Measurements from ENCODE around the gene CTBP2. TPM values are rescaled to one million over a fixed set of nuclear protein-coding genes. Genes with fewer than 3 reads are reported as not detected.

CTBP2 gene
- total RNA-seq, 1 experiment from 2014 or later = 233 TPM

- H3K27me3 ChIP-seq (ENCODE audit: control insufficient read depth, insufficient read depth, low read length) = no peaks in the 10 kb centered on the region
- H3K4me3 ChIP-seq (ENCODE audit: insufficient read depth, low read depth, low read length) = no peak overlapping the region
- no peak for DNase-seq
- H3K36me3 ChIP-seq (replicated peaks; ENCODE audit: control insufficient read depth, insufficient read depth, low read length) = peaks cover 8% of the 10 kb centered on the region
Observed at GRCh38 chr10:125054669-125055268, 105.6 kb downstream of the CTBP2 start.

DNA sequence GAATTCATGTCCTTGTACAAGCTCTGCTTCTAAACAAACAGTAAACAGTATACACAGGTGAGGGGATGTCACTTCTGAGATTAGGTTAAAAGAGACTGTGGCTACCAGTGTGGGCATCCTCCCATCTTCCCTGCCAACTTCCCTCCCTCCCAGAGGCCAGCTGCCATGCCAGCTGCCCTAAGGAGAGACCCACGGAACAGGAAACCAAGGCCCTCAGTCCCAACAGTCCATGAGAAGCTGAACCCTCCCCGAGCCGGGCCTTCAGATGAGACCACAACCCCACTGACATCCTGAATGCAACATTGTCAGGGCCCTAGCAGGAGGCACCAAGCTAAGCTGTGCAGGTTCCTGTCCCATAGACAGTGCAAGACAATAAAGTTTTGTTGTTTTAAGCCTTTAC, 106.1 kb downstream of the CTBP2 start:
- no peak for DNase-seq
- Histone ChIP-seq H3K4me3 (ENCODE audit: insufficient read depth, low read depth, low read length) (no peak overlapping the region), H3K36me3 (replicated peaks; ENCODE audit: control insufficient read depth, insufficient read depth, low read length) (peaks cover 8% of the 10 kb centered on the region), H3K27me3 (ENCODE audit: control insufficient read depth, insufficient read depth, low read length) (no peaks in the 10 kb centered on the region)

GRCh38 chr10:125052146-125052545, 108.2 kb downstream of the CTBP2 start:
- Histone ChIP-seq H3K27me3 (ENCODE audit: control insufficient read depth, insufficient read depth, low read length) (no peaks in the 10 kb centered on the region), H3K36me3 (replicated peaks; ENCODE audit: control insufficient read depth, insufficient read depth, low read length) (peaks cover 5% of the 10 kb centered on the region), H3K4me3 (ENCODE audit: insufficient read depth, low read depth, low read length) (no peak overlapping the region)
- DNase-seq = no peak

- no peak for DNase-seq
- H3K27me3 ChIP-seq (ENCODE audit: control insufficient read depth, insufficient read depth, low read length) = no peaks in the 10 kb centered on the region
- peaks cover 1% of the 10 kb centered on the region for H3K36me3 ChIP-seq (replicated peaks; ENCODE audit: control insufficient read depth, insufficient read depth, low read length)
- no peak overlapping the region for H3K4me3 ChIP-seq (ENCODE audit: insufficient read depth, low read depth, low read length)
Observed at GRCh38 chr10:125050383-125050782, 110.0 kb downstream of the CTBP2 start.

GRCh38 chr10:125049216-125049881, 111.0 kb downstream of the CTBP2 start:
- peaks cover 1% of the 10 kb centered on the region; the same call in 1 of the 2 replicates for H3K36me3 ChIP-seq (replicated peaks; ENCODE audit: control insufficient read depth, insufficient read depth, low read length)
- no peaks in the 10 kb centered on the region for H3K27me3 ChIP-seq (ENCODE audit: control insufficient read depth, insufficient read depth, low read length)
- DNase-seq = no peak
- H3K4me3 ChIP-seq (ENCODE audit: insufficient read depth, low read depth, low read length) = no peak overlapping the region

GRCh38 chr10:125048094-125048864, 112.1 kb downstream of the CTBP2 start:
- Histone ChIP-seq H3K36me3 (replicated peaks; ENCODE audit: control insufficient read depth, insufficient read depth, low read length) (peaks cover 3% of the 10 kb centered on the region), H3K27me3 (ENCODE audit: control insufficient read depth, insufficient read depth, low read length) (no peaks in the 10 kb centered on the region), H3K4me3 (ENCODE audit: insufficient read depth, low read depth, low read length) (no peak overlapping the region)
- peak; percentile 94 for DNase-seq

GRCh38 chr10:125043841-125044658, 116.3 kb downstream of the CTBP2 start:
- no peaks in the 10 kb centered on the region for H3K27me3 ChIP-seq (ENCODE audit: control insufficient read depth, insufficient read depth, low read length)
- H3K4me3 ChIP-seq (ENCODE audit: insufficient read depth, low read depth, low read length) = no peak overlapping the region
- DNase-seq = no peak
- peaks cover 4% of the 10 kb centered on the region for H3K36me3 ChIP-seq (replicated peaks; ENCODE audit: control insufficient read depth, insufficient read depth, low read length)

DNA sequence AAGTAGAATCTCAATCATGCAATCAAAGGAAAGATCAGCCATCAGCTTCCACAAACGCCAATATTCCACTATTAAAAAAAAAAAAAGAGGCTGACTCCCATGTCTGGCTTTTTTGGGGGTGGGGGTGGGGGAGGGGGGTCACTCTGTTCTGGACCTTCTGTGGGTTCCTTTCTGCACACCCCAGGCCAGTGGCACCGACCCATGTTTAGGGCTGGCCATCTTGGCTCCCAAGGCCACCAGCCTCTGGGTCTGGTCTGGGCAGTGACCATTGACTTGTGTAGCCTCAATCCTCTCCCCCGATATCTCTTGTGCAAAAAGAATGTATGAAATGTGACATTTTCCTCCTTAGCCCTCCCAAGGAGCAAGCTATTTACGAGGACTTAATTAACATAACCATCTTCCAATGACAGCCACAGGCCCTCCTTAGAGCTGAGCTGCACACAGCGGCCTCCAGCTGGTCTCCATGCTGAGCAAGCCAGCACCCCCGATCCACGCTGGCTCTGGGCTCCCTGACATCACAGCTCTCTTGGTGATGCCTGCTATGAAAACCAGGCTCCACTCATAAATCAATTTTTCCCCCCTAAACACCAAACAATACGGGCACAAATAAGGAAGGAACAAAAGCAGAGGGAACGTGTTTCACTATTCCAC, 118.4 kb downstream of the CTBP2 start:
- Histone ChIP-seq H3K4me3 (ENCODE audit: insufficient read depth, low read depth, low read length) (no peak overlapping the region), H3K36me3 (replicated peaks; ENCODE audit: control insufficient read depth, insufficient read depth, low read length) (peaks cover 7% of the 10 kb centered on the region), H3K27me3 (ENCODE audit: control insufficient read depth, insufficient read depth, low read length) (no peaks in the 10 kb centered on the region)
- DNase-seq = no peak

DNA sequence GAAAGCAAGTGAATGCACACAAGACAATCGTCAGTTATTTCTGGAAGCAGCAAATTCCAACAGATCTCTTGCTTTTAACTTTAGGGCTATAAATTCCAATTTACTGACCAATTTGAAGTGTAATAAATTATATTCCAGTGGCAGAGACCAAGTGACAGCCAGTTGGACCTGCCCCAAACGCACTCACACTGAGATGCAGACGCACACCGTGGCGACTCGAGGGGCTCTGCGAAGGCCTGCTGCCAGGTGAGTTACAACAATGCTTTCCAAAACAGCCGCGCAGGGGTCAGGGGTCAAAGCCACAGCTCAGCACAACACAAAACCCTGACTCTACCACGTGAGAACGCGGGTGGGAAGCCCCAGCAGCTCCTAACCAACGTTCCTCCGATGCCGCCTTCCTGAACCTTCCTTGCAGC, 121.0 kb downstream of the CTBP2 start:
- DNase-seq = no peak

GRCh38 chr10:125038637-125039036, 121.7 kb downstream of the CTBP2 start:
- H3K4me3 ChIP-seq (ENCODE audit: insufficient read depth, low read depth, low read length) = no peak overlapping the region
- peak; percentile 77 for DNase-seq
- H3K27me3 ChIP-seq (ENCODE audit: control insufficient read depth, insufficient read depth, low read length) = no peaks in the 10 kb centered on the region
- peaks cover 14% of the 10 kb centered on the region for H3K36me3 ChIP-seq (replicated peaks; ENCODE audit: control insufficient read depth, insufficient read depth, low read length)

More for the DNA sequence above, 121.0 kb downstream of the CTBP2 start:
- peaks cover 14% of the 10 kb centered on the region for H3K36me3 ChIP-seq (replicated peaks; ENCODE audit: control insufficient read depth, insufficient read depth, low read length)
- no peaks in the 10 kb centered on the region for H3K27me3 ChIP-seq (ENCODE audit: control insufficient read depth, insufficient read depth, low read length)
- H3K4me3 ChIP-seq (ENCODE audit: insufficient read depth, low read depth, low read length) = no peak overlapping the region

DNA sequence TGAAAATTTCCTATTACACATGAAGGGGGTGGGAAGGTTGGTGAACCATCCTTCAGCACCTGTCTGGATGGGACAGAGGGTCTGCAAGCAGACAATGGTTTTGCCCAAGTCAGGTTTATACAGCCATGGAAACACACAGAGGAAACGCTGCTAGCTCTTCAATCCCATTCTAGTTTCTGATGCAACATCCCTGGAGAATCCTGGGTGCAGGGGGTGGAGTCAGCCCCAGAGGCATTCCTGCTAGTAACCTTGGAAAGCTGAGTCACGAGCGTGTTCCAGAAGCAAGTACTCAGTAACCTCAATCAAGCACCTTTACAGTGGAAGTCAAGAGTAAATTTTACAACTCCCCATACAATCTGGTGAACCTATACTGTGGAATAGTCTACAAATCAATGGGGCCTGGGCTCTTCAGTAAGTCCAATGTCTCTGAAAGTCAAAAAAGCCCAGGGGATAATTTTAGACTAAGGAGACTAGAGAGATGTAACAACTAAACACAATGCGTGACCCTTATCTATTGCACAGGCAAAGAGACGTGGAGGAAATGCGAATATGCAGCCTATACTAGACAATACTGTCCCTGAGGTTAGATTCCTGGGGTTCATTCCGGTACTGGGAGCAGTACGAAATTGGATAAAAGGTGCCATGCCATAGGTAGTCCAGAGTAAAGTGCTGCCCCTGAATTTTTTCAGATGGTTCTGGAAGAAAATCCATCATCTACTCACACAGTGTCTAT, 123.1 kb downstream of the CTBP2 start:
- peaks cover 13% of the 10 kb centered on the region for H3K36me3 ChIP-seq (replicated peaks; ENCODE audit: control insufficient read depth, insufficient read depth, low read length)
- H3K27me3 ChIP-seq (ENCODE audit: control insufficient read depth, insufficient read depth, low read length) = no peaks in the 10 kb centered on the region
- no peak overlapping the region for H3K4me3 ChIP-seq (ENCODE audit: insufficient read depth, low read depth, low read length)
- DNase-seq = no peak

GRCh38 chr10:125035588-125036295, 124.6 kb downstream of the CTBP2 start:
- no peak overlapping the region for H3K4me3 ChIP-seq (ENCODE audit: insufficient read depth, low read depth, low read length)
- H3K36me3 ChIP-seq (replicated peaks; ENCODE audit: control insufficient read depth, insufficient read depth, low read length) = peaks cover 13% of the 10 kb centered on the region
- DNase-seq = no peak
- no peaks in the 10 kb centered on the region for H3K27me3 ChIP-seq (ENCODE audit: control insufficient read depth, insufficient read depth, low read length)

DNA sequence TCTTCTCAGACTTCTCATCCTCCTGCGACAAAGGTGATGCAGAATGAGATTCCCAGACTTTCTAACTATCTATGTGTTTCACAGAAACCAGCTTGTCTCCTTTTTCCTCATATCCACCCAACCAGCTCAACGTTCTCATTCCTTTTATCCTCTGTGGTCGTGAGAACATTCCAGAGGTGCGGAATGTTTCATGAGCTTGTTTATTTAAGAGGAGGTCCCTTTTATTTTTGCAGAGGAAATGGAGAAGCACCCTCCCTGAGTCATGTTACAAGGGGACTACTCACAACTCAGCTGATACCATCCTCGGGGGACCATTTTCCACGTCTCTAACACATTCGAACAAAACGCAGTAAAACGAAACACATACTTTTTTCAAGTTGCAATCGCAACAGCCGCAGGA, 125.2 kb downstream of the CTBP2 start:
- DNase-seq = no peak
- Histone ChIP-seq H3K4me3 (ENCODE audit: insufficient read depth, low read depth, low read length) (no peak overlapping the region), H3K36me3 (replicated peaks; ENCODE audit: control insufficient read depth, insufficient read depth, low read length) (peaks cover 13% of the 10 kb centered on the region), H3K27me3 (ENCODE audit: control insufficient read depth, insufficient read depth, low read length) (no peaks in the 10 kb centered on the region)
